RWPE2 (cell line): ENCODE results near the gene RNF8.
"Not testable (repeated sequence)": the region's sequence is repeated elsewhere in the genome, so short reads cannot be mapped to it uniquely, and the experiment has no call there.

ENCODE experiments used
- ATAC-seq: fragments of 200-7000 bp; cut with Tn5 transposase; 3 replicates; pipeline ENCODE4 v1.9.1; 2021; ENCODE audit warnings: low read depth
- DNase-seq: peaks from one replicate; pipeline ENCODE4 v3.0.0-alpha.2; 2020; ENCODE audit warnings: low spot score
- H3K27ac ChIP-seq: fragments of 450-650 bp; 2 replicates; pipeline ENCODE4 v1.5.1; 2017; ENCODE audit warnings: mild to moderate bottlenecking; ENCODE audit not compliant: poor library complexity, severe bottlenecking
- H3K27me3 ChIP-seq: fragments of 250-450 bp; sonication (Bioruptor Pico); 2 replicates; pipeline ENCODE4 v1.5.1; 2021; ENCODE audit warnings: mild to moderate bottlenecking, moderate library complexity; ENCODE audit not compliant: insufficient read depth, poor library complexity, severe bottlenecking
- H3K36me3 ChIP-seq: fragments of 250-450 bp; sonication (Bioruptor Pico); 2 replicates; pipeline ENCODE4 v1.5.1; 2020; ENCODE audit warnings: low read depth, mild to moderate bottlenecking, moderate library complexity
- H3K4me1 ChIP-seq: fragments of 250-450 bp; sonication (Bioruptor Pico); 2 replicates; pipeline ENCODE4 v1.5.1; 2021; ENCODE audit warnings: mild to moderate bottlenecking, moderate library complexity; ENCODE audit not compliant: insufficient read depth, poor library complexity, severe bottlenecking
- H3K4me3 ChIP-seq: fragments of 250-450 bp; sonication (Bioruptor Pico); 2 replicates; pipeline ENCODE4 v1.5.1; 2021; ENCODE audit warnings: mild to moderate bottlenecking, moderate library complexity; ENCODE audit not compliant: severe bottlenecking
- H3K9me3 ChIP-seq: fragments of 250-450 bp; sonication (Bioruptor Pico); 2 replicates; pipeline ENCODE4 v1.5.1; 2021; ENCODE audit warnings: mild to moderate bottlenecking, moderate library complexity; ENCODE audit not compliant: severe bottlenecking
- TF ChIP-seq, protein P1 (sequence below): fragments of 450-650 bp; IDR thresholded peaks from one replicate; pipeline ENCODE4 v1.5.1; 2017; ENCODE audit warnings: mild to moderate bottlenecking, moderate library complexity; ENCODE audit not compliant: poor library complexity, severe bottlenecking

The RNF8 gene

DNA sequence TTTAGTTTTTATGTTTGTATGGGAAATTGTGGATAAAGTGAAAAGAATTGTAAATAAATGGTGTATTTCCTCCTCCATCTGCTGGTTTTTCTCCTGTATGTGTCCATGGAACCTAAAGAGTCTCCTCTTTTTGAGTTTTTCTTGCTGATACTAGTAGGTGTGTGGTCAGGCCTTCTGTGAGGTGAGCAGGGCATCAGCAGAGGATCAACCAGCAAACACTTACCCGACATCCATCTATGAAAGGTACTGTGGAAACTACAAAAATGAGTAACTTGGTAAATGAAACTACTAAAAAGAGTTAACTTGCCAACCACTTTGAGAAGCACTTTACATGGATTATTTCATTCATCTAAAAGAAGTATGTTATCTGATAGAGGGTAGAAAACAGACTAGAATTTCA, 20.9 kb upstream of the RNF8 start:
- Histone ChIP-seq H3K27ac (no peak overlapping the region), H3K4me1 (no peaks in the 10 kb centered on the region), H3K27me3 (no peaks in the 10 kb centered on the region), H3K9me3 (no peaks in the 10 kb centered on the region), H3K36me3 (peaks cover 11% of the 10 kb centered on the region), H3K4me3 (no peak overlapping the region)
- ATAC-seq (no peak), DNase-seq (no peak)
- TF ChIP-seq, protein P1, sequence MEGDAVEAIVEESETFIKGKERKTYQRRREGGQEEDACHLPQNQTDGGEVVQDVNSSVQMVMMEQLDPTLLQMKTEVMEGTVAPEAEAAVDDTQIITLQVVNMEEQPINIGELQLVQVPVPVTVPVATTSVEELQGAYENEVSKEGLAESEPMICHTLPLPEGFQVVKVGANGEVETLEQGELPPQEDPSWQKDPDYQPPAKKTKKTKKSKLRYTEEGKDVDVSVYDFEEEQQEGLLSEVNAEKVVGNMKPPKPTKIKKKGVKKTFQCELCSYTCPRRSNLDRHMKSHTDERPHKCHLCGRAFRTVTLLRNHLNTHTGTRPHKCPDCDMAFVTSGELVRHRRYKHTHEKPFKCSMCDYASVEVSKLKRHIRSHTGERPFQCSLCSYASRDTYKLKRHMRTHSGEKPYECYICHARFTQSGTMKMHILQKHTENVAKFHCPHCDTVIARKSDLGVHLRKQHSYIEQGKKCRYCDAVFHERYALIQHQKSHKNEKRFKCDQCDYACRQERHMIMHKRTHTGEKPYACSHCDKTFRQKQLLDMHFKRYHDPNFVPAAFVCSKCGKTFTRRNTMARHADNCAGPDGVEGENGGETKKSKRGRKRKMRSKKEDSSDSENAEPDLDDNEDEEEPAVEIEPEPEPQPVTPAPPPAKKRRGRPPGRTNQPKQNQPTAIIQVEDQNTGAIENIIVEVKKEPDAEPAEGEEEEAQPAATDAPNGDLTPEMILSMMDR = no peak

DNA sequence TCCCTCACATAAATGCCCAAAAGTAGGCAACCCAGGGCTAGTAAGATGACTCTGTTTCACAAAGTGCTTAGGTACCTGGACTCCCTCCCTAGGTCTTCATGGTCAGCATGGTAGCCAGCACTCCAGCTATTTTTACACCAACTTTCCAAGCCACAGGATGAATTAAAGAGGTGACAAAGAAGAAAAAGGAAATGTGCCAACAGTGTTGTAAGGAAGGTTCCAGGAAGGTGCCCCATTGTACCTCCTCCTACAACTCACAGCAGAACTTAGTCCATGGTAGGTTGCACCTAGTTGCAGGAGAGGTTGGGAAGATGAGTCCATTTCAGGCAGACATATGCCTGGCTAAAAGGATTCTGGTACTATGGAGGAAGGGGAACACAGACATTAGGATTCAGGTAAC, 19.7 kb upstream of the RNF8 start:
- ATAC-seq (no peak), DNase-seq (no peak)
- Histone ChIP-seq H3K4me3 (no peak overlapping the region), H3K27ac (no peak overlapping the region), H3K27me3 (no peaks in the 10 kb centered on the region), H3K4me1 (no peaks in the 10 kb centered on the region), H3K9me3 (no peaks in the 10 kb centered on the region), H3K36me3 (peaks cover 11% of the 10 kb centered on the region)
- TF ChIP-seq, protein P1 = no peak

DNA sequence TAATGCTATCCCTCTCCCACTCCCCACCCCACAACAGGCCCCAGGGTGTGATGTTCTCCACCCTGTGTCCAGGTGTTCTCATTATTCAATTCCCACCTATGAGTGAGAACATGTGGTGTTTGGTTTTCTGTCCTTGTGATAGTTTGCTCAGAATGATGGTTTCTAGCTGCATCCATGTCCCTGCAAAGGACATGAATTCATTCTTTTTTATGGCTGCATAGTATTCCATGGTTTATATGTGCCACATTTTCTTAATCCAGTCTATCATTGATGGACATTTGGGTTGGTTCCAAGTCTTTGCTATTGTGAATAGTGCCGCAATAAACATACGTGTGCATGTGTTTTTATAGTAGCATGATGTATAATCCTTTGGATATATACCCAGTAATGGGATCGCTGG, 15.5 kb upstream of the RNF8 start:
- H3K36me3 ChIP-seq, DNase-seq, H3K27me3 ChIP-seq, H3K27ac ChIP-seq, H3K4me3 ChIP-seq, ATAC-seq, H3K4me1 ChIP-seq, H3K9me3 ChIP-seq: not testable (repeated sequence)

DNA sequence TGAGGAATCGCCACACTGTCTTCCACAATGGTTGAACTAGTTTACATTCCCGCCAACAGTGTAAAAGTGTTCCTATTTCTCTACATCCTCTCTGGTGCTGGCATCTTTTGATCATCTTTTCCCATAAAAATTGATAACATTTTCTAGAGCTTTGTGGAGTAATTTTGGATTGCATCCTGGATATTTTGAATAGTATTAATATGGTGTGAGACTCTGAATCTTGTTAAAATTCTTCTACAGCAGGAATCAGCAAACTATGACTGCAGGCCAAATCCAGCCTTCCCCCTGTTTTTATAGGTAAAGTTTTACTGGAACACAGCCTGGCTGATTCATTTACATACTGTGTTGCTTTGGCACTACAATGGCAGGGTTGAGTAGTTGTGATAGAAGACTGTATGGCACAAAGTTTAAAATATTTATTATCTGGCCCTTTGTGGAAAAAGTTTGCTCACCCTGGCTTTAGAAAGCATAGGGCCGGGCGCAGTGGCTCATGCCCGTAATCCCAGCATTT, 15.0 kb upstream of the RNF8 start:
- Histone ChIP-seq H3K9me3 (no peaks in the 10 kb centered on the region), H3K27ac (no peak overlapping the region), H3K27me3 (no peaks in the 10 kb centered on the region), H3K4me3 (no peak overlapping the region), H3K4me1 (no peaks in the 10 kb centered on the region), H3K36me3 (no peaks in the 10 kb centered on the region)
- DNase-seq = no peak
- no peak for ATAC-seq
- TF ChIP-seq, protein P1 = no peak

DNA sequence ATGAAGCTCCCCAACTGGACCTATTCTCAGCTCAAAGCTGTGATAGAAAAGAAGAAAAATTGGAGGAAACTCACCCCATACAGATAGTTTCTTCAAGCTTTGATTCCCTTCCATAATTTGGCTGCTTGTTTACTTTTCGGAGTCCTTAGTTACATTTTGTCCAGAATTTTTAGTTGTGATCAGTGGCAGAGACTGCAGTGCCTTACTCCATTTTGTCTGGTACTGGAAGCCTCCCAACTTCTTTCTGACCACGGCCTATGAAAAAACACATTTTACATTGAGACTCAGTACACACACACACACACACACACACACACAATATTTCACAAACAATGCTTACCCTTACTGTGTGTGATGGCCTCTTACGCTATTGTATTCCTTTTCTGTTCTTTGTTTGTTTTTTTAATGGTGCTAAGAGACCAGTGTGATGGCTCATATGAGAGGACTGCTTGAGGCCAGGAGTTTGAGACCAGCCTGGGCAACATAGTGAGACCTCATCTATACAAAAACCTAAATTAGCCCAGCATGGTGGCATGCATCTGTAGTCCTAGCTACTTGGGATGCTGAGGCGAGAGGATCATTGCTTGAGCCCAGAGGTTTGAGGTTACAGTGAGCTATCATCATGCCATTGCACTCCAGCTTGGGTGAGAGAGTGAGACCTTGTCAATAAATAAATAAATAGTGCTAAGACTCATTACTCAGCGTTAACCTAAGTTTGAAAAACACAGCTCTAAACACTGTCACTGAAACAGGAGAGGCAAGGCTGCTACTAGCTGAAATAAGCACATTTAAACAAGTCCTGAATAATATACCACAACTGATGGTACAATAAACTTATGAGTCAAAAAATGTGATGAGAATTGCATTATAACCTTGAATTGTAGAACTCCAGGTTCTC, 13.8 kb upstream of the RNF8 start:
- ATAC-seq (no peak), DNase-seq (no peak)
- TF ChIP-seq, protein P1 = no peak
- Histone ChIP-seq H3K4me1 (no peaks in the 10 kb centered on the region), H3K9me3 (no peaks in the 10 kb centered on the region), H3K4me3 (no peak overlapping the region), H3K27ac (no peak overlapping the region), H3K36me3 (no peaks in the 10 kb centered on the region), H3K27me3 (no peaks in the 10 kb centered on the region)
